ENCODE measurements around the gene FBXO3.

FBXO3 gene

DNA sequence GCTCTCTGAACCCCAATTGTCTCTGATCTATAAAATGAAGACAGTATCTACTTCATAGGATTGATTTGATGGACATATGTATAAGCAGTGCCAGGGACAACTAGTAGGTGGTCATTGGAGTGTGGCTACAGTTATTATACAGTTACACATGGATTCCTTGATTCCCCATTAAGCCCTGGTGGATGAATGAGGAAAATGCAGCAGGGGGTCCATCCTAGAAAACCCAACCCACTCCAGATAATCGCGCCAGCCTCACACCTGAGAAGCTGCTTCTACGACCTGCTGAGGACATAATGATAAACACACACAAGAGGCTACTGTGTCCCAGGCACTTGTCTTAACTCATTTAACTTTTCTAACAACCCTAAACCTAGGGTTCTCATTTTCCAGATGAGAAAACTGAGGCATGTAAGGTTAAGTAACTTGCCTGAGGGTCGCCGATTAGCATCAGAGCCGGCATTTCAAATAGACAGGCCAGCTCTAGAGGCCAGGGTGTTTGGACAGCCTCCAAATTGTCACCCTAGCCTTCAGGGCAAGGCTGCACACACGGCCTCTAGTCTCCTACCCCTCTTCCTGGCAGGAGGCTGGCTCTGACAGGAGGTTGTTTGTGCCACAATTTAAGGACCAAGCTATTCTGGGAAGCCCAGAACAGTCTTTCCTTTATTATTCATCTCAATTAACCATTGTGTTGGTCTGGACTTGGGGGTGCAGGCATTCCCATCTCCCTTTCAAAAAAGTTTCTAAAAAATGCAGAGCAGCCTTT, 69.9 kb downstream of the FBXO3 start:
- peak in 14 of 56 donors; percentile 6 to 61 (median 29) for DNase-seq

DNA sequence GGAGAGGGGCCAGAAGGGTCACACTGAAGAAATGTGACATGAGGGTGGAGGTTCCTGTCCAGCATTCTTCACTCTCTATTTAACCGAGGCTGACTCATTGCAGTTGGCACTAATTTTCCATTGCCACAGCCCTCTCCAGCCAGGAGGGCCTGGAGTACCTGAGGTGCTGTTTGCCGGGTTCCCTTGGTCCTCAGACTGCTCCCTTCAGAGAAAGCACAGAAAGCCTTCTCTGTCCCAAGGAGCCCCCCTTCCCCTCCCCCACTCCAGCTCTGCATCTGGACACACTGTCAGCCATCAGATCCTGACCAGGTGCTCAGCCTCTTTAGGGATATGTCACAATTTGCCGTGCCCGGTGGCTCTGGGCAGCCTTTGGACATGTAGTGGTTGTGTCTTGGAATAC, 70.5 kb downstream of the FBXO3 start:
- DNase-seq, result no peak

DNA sequence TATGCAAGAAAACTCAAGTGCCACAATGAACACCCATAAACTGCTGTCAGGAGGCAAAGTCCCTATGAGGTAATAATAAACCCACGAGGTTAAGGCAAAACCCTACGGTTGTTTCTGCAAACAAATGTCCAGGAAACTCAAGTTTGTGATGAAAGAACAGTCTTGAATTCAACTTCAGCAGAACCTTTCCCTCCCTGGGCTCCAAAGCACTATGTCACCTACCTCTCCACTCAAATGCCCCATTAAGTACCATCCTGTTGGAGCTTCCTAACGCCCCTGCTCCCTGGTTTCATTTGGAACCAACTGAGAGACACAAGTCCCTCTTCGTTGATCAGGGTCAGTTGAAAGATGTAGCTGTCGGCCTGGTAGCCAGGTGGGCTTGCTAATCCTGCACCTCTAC, 71.1 kb downstream of the FBXO3 start:
- no peak for DNase-seq

DNA sequence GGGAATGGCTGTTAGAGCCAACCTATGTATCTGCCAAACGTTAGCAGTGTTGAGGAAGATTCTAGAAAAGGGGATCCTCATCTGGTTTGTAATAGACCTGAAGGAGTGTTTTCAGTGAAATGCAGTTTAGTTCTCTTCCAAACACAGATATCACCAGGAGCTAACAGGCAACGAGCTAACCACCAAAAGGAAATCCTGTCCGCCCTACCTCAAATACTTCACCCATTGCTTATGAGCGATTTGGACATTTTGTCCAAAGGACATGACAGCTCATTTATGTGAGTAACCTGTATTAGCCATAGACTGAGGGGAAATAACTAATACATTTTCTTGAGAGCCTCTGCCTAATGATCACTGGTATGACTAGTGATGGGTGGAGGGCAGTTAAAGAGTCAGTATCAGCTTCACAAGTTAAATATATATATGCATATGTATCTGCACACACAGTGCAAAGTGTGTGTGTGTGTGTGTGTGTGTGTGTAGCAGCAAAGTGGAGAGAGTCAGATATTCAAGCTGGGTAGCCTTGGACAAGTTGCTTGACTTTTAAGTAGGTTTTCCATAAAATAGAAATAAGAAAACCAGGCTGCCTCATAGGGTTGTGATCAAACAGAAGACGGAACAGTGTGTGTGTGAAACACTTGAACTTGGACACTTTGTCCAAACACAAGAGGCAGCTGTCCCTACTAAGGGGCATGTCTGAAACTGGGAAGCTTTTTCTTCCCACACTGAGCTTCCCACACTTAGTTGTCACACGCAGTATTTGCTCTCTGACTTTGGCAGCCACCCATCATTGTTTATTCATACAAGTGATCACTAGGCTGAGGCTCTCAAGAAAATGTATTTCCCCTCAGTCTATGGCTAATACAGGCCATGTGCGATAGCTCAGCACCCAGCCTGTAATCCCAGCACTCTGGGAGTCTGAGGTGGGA, 72.8 kb downstream of the FBXO3 start:
- peak in 36 of 56 donors; percentile 10 to 71 (median 40) for DNase-seq

DNA sequence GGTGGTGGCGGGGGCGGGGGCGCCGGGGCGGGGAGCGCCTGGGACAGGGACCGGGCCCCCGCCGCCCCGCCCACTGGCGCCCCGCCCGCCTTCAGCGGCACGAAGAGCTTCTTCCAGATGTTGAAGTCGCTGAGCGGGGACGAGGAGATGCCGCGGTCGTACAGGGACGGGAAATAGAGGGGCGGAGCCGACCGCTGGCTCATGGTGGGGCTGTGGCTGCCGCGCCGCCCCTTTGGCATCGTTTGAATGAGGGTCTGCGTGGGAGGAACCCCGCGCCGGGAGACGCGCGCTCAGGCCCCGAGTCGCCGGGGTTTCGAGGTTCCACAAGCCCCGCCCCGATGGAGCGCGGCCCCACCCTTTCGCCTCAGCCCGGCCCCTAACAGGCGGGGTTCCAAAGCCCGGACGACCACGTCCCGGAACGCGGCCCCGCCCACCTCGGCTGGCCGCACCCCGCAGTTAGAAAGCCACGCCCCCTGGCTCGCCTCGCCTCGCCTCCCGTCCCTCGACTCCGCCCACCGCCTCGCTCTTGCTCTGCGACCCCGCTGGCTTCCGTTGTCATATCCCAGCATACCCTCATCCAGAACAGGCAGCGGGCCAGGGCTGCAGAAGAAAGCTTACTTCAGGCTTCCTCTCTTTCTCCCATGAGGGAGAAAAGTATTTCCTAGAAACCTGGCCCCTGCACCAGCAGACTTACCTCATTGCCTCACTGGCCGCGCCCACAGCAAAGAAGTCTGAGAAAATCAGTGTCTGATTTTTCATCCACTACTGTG, 73.6 kb downstream of the FBXO3 start, which contains the start of gene C11orf91:
C11orf91 (minus strand) TSS at position 325 of the 770 bp plus-strand sequence; CDS start at position 239, 86 bp downstream.
- peak; percentile 45 to 97 (median 88) for DNase-seq

DNA sequence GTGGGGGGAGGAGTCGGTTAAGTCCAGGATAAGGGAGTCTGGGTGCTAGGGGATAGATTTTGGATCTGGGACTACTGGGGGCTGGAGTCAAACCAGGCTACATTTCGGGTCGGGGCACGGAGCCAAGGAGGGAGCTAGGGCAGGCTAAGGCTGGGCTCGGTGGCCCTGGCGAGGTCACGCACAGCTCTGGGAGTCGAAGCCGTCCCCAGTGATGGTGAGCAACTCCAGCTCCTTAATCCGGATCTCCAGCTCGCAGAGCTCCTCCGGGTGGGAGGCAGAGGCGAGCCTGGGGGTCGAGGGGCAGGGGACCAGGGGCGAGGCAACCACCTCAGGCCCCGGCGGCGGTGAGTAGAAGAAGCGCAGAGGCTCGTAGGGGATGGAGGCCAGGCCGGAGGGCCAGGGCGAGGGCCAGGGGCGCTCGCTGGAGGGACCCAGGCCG, 74.2 kb downstream of the FBXO3 start:
- DNase-seq, result peak in 1 of 56 donors; percentile 22

DNA sequence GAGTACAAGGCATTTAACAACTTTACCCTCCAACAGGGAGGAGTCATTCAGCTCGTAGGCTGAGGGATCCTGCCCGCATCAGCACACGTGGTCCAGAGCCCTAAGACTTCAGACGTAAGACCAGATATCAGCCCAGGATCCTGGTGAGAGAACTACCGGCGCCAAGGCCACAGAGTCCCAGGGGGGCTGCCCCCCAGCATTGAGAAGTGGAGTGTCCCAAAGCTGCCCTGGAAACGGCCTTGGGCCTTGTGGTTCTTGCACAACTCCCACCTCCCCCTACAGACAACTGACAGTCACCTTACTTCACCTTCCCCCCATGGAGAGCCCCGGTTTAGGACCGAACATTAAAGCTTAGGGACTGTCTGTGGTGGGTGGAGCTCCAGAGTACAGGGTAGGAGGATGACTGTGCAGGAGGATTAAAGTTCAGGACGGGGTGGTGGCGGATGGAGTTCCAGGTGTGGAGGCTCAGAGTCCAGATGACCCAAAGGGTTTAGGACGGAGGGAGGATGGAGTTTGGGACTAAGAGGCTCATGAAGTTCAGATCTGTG, 74.7 kb downstream of the FBXO3 start:
- no peak for DNase-seq

DNA sequence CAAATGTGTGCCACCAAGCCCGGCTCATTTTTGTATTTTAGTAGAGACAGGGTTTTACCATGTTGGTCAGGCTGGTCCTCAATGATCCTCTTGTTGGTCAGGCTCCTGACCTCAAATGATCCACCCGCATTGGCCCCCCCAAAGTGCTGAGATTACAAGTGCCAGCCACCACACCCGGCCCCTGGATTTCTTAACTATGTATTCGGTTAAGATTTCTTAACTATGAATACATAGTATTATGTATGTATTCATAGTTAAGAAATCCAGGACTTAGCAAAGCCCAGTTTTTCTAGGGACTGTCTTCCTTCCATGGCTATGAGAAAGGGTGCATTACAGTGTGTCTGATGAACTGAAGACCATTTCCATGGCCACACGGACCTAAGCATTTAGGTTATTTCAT, 75.4 kb downstream of the FBXO3 start:
- DNase-seq, result no peak

DNA sequence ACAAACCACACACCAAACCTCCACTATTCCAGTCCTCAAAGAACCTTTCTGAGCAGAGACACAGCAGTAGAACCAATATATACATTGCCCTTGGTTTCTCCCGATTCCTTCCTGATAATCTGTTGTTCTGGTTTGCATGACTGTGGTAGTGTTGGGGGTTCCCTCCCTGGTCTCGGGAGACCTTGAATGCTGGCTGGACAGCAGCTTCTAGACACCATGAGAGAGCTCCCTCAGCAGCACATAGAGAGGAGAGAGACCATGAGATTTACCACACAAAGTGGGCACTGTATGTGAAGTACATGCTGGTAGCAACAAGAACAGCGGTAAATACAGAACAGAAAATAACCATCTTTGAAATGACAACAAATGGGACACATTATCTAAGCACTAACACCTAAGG, 76.3 kb downstream of the FBXO3 start:
- no peak for DNase-seq

DNA sequence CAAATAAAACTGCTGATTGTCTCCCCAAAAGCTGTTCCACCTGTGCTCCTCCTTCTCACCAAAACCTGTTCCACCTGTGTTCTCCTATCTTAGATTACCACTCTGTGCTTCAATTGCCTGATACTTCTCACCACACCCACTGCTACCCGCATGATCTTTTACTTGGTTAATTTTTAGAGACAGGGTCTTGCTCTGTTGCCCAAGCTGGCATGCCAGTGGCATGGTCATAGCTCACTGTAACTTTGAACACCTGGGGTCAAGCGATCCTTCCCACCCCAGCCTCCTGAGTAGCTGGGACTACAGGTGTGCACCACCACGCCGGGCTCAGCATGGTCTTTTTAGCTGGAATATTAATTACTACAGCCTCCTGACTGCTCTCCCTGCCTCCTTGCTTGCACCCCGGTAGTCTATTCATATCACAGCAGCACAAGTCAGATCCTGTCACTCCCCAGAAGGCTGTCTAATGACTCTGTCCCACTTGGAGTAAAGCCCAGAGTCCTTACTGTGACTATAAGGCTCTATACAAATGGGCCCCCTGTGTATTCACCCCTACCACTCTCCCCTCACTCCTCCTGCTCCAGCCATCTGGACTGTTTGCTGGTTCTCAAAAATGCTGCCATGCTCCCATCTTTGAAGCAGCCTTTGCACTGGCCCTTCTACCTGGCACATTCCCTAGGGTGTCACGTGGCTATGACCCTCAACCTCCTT, 77.2 kb downstream of the FBXO3 start:
- DNase-seq, result no peak

DNA sequence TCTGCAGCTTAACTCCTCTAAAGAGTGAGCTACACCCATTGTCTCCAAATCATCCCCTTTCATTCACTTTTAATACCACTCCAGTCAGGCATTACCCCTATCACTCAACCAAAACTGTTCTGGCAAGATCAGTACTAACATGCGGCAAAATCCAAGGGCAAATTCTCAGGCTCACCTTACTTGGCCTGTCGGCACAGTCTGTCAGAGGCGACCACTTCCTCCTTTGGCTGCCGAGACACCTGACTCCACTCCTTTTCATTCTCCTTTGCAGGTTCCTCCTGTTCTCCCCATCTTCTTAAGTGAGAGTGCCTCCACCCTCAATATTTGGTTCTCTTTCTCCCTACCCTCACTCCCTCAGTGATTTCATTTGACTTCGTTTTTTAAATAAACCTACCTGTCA, 77.9 kb downstream of the FBXO3 start:
- DNase-seq, result no peak

DNA sequence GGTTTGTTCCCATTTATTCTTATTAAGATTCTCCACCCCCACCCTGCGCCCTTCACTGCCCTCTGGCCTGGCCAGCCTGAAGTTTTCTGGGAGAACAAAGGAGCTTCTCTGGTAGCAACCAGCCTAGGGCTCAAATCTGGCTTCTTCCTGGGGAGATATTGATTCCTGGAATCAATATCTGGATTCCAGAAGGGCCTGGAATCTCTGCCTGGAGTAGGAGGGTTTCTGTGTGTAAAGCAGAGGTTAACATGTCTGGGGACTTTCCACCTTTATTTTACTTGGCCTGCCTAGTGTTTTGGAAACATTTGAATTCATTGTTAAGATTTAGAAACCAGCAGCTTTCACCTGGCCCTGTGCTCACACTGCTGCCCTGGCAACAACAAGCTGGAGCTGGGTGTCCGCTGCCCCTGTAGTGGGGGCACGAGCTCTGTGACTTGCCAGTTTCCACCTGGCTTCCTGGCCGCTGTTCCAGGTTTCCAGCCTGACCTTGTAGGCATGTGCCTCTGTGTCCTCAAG, 79.2 kb downstream of the FBXO3 start:
- no peak for DNase-seq

DNA sequence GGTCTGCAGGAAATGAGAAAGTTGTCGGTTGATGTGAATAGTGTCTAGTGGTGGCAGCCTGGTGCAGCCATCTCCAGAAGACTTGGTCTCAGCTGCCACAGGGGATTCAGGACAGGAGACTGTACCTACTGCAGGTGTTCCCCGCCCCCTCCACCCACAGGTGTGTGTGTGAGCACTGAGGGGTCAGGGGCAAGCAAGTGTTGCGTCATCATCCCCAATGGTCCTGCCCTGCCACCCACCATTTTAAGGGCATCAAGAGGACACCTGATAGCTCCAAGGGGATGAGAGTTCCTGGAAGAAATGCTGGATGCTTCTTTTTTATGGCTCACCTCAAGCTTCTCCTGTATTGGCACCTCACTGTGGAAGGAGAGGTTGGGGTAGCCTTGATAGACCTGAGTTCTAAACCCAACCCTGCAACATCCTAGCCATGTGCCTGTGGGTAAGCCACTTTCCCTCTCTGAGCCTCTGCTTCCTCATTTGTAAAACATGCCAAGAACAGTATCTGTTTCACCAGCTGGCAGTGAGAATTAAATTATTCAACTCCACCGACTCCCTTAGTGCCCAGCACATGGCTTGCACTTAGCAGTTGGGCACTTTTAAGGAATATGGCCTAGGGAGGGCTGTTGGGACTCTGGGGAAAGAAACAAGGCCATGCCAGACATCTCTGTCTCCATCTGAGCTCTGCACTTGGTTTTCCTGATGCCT, 79.8 kb downstream of the FBXO3 start:
- DNase-seq, result no peak

DNA sequence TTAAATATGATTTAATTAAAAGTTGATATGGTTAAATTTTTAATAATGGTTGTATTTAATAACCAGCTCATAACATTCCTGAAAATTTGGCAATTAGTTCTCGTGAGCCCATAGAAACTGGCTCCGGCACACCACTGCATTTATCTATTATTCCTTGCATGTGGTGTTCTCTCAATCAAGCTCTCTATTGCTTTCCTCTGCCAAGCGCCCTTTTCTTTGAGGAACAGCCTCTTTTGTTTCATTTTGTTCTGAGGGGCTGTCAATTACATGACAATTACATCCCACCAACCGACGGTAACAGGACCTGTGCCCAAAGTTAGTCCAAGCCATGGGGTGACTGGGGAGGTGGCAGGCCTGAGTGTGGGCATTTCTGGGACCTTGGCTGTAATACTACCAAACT, 81.8 kb downstream of the FBXO3 start:
- no peak for DNase-seq

DNA sequence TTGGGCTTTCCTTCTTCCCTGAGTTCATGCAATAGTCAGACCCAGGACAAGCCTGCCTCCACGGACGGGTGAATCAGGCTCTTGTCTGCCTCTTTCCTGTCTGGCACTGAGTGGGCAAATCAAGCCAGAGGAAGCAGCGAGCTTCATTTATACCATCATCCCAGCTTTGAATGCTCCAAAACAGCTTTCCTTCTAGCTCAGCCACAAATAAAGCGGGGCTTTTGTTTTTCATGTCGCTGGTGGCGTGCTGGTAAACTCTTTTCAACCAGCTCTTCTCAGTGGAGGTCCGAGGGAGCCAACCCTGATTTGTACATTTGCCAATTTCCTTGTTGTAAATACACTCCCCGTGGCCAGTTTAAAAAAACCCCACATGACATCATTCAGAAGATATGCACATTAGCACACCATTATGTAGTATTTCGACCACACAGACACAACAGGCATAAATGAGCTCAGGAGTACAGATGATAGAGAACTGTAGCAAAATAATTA, 82.3 kb downstream of the FBXO3 start:
- DNase-seq, result peak in 49 of 56 donors; percentile 12 to 85 (median 57)

DNA sequence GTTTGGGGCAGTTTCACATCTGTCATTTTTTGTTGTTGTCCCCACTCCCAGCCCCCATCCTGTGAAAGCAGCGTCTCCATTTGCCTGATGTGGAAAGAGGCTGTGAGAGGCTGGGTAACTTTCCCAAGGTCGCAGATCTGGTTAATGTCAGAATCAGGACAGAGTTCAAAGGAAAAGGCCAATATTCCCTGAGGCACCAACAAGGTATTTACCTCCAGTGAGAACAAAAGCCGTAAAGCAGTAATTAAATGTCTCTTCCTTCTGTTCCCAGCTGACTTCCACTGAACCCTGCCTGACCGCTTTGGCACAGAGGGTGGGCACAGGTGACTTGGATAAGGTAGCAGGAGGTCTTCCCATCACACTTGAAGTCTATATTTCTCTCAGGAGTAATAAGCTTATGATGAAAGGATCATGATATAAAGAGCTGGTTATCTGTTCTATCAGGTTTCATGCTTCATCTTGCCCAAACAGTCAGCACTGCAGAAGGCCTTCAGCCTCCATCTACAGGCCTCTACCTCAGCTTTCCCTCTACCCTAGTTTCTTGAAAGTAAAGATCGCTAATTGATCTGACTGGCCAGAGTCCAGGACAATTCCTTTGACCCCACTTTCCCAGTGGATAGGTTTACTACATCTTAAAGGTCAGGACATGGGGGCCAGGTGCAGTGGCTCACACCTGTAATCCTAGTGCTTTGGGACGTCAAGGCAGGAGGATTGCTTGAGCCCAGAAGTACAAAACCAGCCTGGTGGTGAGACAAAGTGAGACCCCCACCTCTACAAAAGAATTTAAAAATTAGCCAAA, 83.1 kb downstream of the FBXO3 start:
- no peak for DNase-seq

Measured in nucleus accumbens (tissue), 56 donors.